Measurements from ENCODE around the gene KCTD14. TPM values are rescaled to one million over a fixed set of nuclear protein-coding genes. Genes with fewer than 3 reads are reported as not detected.

KCTD14 gene
- total and polyA plus RNA-seq, 9 of the 15 experiments (the other 6 are each of a cell fraction or from before 2014, with no cell fraction given): 0.04 to 0.30 (median 0.11) TPM; not detected in 2

GRCh38 chr11:77994434-77995362, 28.4 kb downstream of the KCTD14 start, which contains the start of gene INTS4 (continued):
- TF ChIP-seq E2F6 (IDR thresholded peaks at IDR 0.05; ENCODE audit: borderline replicate concordance in 1 of 2, extremely low read depth in 1 of 2, insufficient read depth in 1 of 2, insufficient read length in 1 of 2, low read depth in 1 of 2, low read length in 1 of 2, poor library complexity in 1 of 2, severe bottlenecking in 1 of 2): peak; percentile 69 to 75
- TF ChIP-seq KDM4B (IDR thresholded peaks at IDR 0.05; ENCODE audit: borderline replicate concordance in 2 of 2, low read depth in 1 of 2): peak in 1 of 2 experiments; percentile 97; a peak in 2 of 4 replicates
- TF ChIP-seq HNRNPLL (IDR thresholded peaks at IDR 0.05; ENCODE audit: low read depth, low read length, poor library complexity, severe bottlenecking): peak; percentile 96
- no peak for TF ChIP-seq ZKSCAN1 (IDR thresholded peaks at IDR 0.05; ENCODE audit: low read depth, low read length)
- TF ChIP-seq SOX6 (IDR thresholded peaks at IDR 0.05): peak; percentile 40; the same call in 1 of the 2 replicates
- TF ChIP-seq GMEB1 (CRISPR knock-in tag; IDR thresholded peaks at IDR 0.05): peak; percentile 49
- TF ChIP-seq LCOR (CRISPR knock-in tag; IDR thresholded peaks at IDR 0.05): peak; percentile 99
- TF ChIP-seq C11orf30 (IDR thresholded peaks at IDR 0.05; ENCODE audit: low read depth): peak; percentile 89
- TF ChIP-seq, protein P1, sequence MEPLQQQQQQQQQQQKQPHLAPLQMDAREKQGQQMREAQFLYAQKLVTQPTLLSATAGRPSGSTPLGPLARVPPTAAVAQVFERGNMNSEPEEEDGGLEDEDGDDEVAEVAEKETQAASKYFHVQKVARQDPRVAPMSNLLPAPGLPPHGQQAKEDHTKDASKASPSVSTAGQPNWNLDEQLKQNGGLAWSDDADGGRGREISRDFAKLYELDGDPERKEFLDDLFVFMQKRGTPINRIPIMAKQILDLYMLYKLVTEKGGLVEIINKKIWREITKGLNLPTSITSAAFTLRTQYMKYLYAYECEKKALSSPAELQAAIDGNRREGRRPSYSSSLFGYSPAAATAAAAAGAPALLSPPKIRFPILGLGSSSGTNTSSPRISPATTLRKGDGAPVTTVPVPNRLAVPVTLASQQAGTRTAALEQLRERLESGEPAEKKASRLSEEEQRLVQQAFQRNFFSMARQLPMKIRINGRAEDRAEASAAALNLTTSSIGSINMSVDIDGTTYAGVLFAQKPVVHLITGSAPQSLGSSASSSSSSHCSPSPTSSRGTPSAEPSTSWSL (CRISPR knock-in tag; IDR thresholded peaks at IDR 0.05; ENCODE audit: borderline replicate concordance): no peak
- no peak for TF ChIP-seq CLOCK (CRISPR knock-in tag; IDR thresholded peaks at IDR 0.05; ENCODE audit: borderline replicate concordance)
- TF ChIP-seq, protein P2, sequence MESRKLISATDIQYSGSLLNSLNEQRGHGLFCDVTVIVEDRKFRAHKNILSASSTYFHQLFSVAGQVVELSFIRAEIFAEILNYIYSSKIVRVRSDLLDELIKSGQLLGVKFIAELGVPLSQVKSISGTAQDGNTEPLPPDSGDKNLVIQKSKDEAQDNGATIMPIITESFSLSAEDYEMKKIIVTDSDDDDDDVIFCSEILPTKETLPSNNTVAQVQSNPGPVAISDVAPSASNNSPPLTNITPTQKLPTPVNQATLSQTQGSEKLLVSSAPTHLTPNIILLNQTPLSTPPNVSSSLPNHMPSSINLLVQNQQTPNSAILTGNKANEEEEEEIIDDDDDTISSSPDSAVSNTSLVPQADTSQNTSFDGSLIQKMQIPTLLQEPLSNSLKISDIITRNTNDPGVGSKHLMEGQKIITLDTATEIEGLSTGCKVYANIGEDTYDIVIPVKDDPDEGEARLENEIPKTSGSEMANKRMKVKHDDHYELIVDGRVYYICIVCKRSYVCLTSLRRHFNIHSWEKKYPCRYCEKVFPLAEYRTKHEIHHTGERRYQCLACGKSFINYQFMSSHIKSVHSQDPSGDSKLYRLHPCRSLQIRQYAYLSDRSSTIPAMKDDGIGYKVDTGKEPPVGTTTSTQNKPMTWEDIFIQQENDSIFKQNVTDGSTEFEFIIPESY (CRISPR knock-in tag; IDR thresholded peaks at IDR 0.05): peak; percentile 49; the same call in 1 of the 2 replicates
- no peak for TF ChIP-seq ATF1 (CRISPR knock-in tag; IDR thresholded peaks at IDR 0.05)
- TF ChIP-seq ATF1 (tag; IDR thresholded peaks at IDR 0.05): peak; percentile 91
- TF ChIP-seq FOXM1 (IDR thresholded peaks at IDR 0.05; ENCODE audit: low read depth): peak; percentile 82
- no peak for TF ChIP-seq FOXM1 (CRISPR knock-in tag; IDR thresholded peaks at IDR 0.05; ENCODE audit: low read depth)
- no peak for TF ChIP-seq POLR3G (IDR thresholded peaks at IDR 0.05; ENCODE audit: extremely low read depth, insufficient read length, insufficient replicate concordance)
- TF ChIP-seq DPF2 (IDR thresholded peaks at IDR 0.05): peak; percentile 25
- TF ChIP-seq SMARCA4 (IDR thresholded peaks at IDR 0.05): 0 out of 2 replicates have a peak, but pooled peaks have one; percentile 8
